HEK293 (cell line): ENCODE data around the gene BRSK1.

Experiments
- KLF16 ChIP-seq: fragments of 450-650 bp; formaldehyde crosslinking; IDR thresholded peaks from 2 replicates; pipeline ENCODE4 v1.5.1; 2017; ENCODE audit warnings: missing biosample characterization, missing genetic modification characterization
- ZNF184 ChIP-seq: fragments of 450-650 bp; IDR thresholded peaks from 2 replicates; pipeline ENCODE4 v1.5.1; 2018; ENCODE audit warnings: missing biosample characterization, mild to moderate bottlenecking, missing genetic modification characterization

DNA sequence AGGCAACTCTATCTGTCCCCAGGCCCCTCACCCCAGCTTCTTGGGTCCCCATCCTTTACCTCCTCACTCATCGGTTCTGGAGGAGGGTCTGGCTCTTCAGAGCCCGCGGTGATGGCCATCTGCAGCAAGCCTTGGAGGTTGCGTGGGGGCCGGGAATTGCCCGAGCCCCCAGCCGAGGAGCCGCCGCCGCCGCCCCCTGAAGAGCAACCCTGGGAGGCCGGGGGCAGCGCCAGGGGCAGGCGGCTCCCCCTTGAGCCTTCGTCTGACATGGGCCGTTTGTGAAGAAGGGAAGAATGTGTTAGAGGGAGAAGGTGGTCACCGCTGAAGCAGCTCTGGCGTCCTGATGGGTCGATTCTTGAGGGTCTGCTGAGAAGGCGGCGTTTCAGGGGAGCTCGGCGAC is 4.5 kb upstream of the BRSK1 start:
- TF ChIP-seq KLF16 (tag by site-specific recombination) (no peak), ZNF184 (no peak)
